ENCODE measurements around the gene UBASH3A.

GRCh38 chr21:42439284-42440186 lies 35.8 kb downstream of the UBASH3A start:
- TF ChIP-seq, protein P1, sequence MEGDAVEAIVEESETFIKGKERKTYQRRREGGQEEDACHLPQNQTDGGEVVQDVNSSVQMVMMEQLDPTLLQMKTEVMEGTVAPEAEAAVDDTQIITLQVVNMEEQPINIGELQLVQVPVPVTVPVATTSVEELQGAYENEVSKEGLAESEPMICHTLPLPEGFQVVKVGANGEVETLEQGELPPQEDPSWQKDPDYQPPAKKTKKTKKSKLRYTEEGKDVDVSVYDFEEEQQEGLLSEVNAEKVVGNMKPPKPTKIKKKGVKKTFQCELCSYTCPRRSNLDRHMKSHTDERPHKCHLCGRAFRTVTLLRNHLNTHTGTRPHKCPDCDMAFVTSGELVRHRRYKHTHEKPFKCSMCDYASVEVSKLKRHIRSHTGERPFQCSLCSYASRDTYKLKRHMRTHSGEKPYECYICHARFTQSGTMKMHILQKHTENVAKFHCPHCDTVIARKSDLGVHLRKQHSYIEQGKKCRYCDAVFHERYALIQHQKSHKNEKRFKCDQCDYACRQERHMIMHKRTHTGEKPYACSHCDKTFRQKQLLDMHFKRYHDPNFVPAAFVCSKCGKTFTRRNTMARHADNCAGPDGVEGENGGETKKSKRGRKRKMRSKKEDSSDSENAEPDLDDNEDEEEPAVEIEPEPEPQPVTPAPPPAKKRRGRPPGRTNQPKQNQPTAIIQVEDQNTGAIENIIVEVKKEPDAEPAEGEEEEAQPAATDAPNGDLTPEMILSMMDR (IDR thresholded peaks at IDR 0.05; ENCODE audit: low read length) = no peak
- no peak for TF ChIP-seq EZH2 (IDR thresholded peaks at IDR 0.05; ENCODE audit: borderline replicate concordance, low read length)
